AG04449 (cell line): ENCODE results near the gene LRRC8D.

ENCODE experiments used
- CTCF ChIA-PET: fragments of 350-600 bp; formaldehyde crosslinking; extraction: SDS; loops from one replicate; lab custom pipeline; 2021; ENCODE audit warnings: antibody characterized with exemption; lab: Yijun Ruan, JAX
- POLR2A ChIA-PET: fragments of 400-600, 350-600 bp; formaldehyde crosslinking; extraction: SDS; loops from one replicate; lab custom pipeline; 2020; ENCODE audit warnings: antibody characterized with exemption, inconsistent platforms; lab: Yijun Ruan, JAX
- DNase-seq: peaks from one replicate; pipeline ENCODE4 v3.0.0-alpha.2; 2010; ENCODE audit warnings: low read depth, low spot score
- H3K4me3 ChIP-seq: 2 replicates; pipeline ENCODE4 v1.5.1; 2011; ENCODE audit warnings: low read depth, mild to moderate bottlenecking, control low read depth, low read length
- TF ChIP-seq, protein P1 (sequence below): IDR thresholded peaks from one replicate; pipeline ENCODE4 v1.5.1; 2011; ENCODE audit warnings: mild to moderate bottlenecking, moderate library complexity, low read length, control low read depth, inconsistent platforms; ENCODE audit not compliant: insufficient read depth; ENCODE audit errors: missing control alignments

Gene LRRC8D

DNA sequence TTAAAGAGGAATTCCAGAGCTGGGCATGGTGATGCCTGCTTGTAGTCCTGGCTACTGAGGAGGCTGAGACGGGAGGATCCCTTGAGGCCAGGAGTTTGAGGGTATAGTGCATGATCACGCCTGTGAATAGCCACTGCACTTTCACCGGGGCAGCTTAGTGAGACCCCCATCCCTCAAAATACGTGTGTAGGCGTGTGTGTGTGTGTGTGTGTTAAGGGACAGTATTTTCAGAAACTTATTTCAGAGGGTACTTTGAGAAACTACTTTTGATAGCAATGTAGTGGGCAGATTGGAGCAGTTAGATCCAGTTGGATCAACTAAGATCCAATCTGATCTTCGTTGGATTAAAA is 62.2 kb downstream of the LRRC8D start:
- CTCF ChIA-PET = no interaction called here
- no peak for DNase-seq

DNA sequence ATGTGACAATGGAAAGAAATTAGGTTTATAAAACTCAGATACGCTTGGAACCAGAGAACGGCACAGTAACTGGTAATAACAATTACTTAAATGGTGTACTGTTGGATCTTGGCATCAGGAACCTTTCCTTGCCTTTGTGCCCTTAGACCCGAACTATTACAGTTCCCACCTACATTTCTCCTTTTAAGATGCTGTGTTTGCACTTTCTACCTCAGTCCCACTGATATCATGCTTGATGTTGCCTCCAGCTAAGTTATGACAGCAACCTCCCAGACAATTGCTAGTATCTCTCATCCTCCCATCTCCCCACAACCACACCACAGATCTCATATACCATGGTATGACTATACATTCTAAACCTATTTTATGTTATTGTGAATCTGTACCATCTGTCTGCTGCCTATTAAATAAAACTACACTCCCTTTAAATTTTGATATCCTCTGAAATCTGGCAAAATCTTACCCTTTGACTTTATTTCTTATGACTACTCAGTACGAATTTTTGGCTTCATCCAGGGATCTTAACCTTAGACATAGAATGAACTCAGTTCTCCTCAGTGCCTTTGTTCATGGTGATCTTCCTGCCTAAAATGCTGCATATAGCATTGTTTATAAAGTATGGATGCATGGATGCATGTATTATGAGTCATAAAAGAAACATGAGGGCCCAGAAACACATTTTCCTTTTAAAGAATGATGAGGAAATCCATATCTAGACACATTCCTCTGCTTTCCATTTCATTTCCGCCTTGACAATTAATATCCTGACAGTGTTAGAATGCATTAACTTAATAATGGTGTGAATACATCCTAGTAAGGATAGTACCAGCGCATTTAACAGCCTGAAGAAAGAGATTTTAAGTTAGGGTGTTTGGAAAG is 64.1 kb downstream of the LRRC8D start:
- TF ChIP-seq, protein P1, sequence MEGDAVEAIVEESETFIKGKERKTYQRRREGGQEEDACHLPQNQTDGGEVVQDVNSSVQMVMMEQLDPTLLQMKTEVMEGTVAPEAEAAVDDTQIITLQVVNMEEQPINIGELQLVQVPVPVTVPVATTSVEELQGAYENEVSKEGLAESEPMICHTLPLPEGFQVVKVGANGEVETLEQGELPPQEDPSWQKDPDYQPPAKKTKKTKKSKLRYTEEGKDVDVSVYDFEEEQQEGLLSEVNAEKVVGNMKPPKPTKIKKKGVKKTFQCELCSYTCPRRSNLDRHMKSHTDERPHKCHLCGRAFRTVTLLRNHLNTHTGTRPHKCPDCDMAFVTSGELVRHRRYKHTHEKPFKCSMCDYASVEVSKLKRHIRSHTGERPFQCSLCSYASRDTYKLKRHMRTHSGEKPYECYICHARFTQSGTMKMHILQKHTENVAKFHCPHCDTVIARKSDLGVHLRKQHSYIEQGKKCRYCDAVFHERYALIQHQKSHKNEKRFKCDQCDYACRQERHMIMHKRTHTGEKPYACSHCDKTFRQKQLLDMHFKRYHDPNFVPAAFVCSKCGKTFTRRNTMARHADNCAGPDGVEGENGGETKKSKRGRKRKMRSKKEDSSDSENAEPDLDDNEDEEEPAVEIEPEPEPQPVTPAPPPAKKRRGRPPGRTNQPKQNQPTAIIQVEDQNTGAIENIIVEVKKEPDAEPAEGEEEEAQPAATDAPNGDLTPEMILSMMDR = no peak
- CTCF ChIA-PET = interaction anchor here (1.0 to 1.5 kb wide), 2 partner anchors 8 to 45 kb away, joined by 3 to 4 read pairs; no protein-coding TSS in a partner anchor
- POLR2A ChIA-PET = no interaction called here
- no peak for DNase-seq
- no peak overlapping the region for H3K4me3 ChIP-seq

More for the DNA sequence above, 62.2 kb downstream of the LRRC8D start:
- TF ChIP-seq, protein P1 = no peak
- H3K4me3 ChIP-seq = no peak overlapping the region
- POLR2A ChIA-PET = no interaction called here

DNA sequence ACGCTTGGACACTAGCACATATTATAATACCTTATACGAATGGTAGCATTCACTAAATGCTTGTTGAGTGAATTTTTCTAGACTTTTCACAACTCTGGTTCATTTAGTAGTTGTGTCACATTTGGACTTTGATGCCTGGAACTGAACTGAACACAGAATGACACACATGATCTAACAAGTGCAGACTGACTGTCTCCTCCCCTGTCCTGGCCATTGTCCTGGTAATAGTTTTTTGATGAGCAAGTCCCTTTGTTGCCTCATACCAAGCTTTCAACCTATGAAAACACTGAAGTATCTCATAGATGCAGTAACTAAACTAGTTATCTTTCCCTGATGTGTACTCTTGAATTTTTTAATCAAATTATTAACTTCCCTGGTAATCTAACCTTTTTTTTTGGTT is 66.4 kb downstream of the LRRC8D start:
- TF ChIP-seq, protein P1 = no peak
- CTCF ChIA-PET = no interaction called here
- H3K4me3 ChIP-seq = no peak overlapping the region
- no peak for DNase-seq
- POLR2A ChIA-PET = no interaction called here

DNA sequence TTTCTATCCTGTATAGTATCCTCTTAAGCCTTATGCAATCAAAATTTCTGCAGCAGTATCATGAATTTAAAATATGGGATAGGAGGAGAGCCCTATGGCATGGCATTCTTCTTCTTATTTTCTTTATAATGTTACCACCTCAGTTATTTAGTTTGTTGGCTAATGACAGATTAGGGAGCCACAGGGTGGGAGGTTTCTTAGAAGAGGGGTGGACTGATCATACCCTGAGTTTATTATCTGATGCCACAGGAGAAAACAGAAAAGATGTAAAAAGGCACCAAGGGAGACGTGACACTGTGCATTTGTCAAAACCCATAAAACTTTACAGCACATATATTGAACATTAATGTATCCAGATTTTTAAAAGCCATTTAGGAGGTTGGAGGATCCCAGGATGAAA is 66.9 kb downstream of the LRRC8D start:
- POLR2A ChIA-PET = no interaction called here
- DNase-seq = no peak
- CTCF ChIA-PET = no interaction called here
- no peak overlapping the region for H3K4me3 ChIP-seq
- TF ChIP-seq, protein P1 = no peak

DNA sequence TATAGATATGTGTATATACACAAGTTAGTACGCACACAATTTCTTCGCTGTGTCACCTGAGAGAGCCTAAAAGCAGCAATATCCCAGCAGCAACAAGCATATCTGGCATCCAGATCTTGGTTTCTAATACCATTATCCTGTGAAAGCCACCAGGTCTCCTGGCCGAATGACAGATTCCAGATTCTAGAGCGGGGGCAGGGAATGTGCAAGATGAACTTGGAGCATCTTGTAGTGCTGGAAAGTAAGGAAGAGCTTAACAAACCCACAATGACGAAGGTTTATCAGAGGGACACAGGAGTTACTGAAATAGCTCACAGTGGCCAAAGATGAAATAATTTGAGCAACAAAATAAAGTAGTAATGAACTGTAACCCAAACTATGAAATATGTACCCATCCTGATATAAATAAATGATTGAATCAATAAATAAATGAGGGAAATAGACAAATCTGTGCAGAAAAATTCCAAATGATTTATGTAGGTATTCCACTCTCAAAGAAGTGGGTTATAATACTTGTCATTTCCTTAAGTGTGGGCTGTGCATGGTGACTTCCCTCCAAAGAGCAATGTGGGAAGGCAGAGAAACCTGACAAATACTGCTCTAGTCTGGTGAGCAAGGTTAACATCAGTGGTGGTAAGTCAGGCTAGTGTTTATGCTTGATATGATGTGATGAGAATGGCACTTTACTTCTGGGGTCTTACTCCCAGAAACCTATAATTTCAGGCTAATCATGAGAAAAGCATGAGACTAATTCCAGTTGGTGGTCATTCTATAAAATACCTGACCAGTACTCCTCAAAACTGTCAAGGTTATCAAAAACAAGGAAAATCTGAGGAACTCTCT is 67.9 kb downstream of the LRRC8D start:
- H3K4me3 ChIP-seq = no peak overlapping the region
- CTCF ChIA-PET = interaction anchor here (0.7 kb wide), 1 partner anchor 12 kb away, joined by 3 read pairs; no protein-coding TSS in a partner anchor
- POLR2A ChIA-PET = no interaction called here

More for the DNA sequence above, 67.9 kb downstream of the LRRC8D start:
- TF ChIP-seq, protein P1 = no peak
- no peak for DNase-seq
